ENCODE measurements around the gene REV3L.
A peak's percentile ranks its signal among the peaks of the same experiment; 100 is the strongest.
"Not testable (repeated sequence)": the region's sequence is repeated elsewhere in the genome, so short reads cannot be mapped to it uniquely, and the experiment has no call there.

REV3L gene

GRCh38 chr6:111482959-111483735 lies at the start of gene REV3L:
Gene REV3L (minus strand): TSS chr6:111483218. CDS start chr6:111482888, 330 bp downstream.
- peak; percentile 92 for DNase-seq

GRCh38 chr6:111531185-111531584 lies 48.2 kb upstream of the REV3L start:
- no peak for DNase-seq

DNA sequence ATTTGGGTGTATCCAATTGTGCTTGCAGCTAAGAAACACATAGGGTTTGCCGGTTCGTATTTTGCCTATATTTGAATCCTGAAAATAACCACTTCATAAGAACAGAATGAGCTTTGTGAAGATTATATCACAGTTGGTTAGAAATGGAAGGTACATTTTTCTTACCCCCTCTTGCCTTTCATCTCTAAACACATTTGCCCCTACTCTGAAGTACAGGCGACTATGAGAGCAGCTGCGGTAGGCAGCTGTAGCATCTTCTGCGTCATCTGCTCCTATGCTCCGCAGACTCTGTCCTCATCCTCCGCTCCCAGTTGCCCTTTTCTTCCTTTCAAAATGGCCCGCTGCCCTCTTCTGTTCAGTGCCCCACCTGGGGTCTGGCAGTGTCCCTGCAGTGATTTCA lies 47.6 kb upstream of the REV3L start:
- DNase-seq, result no peak

- no peak for DNase-seq
These were observed 47.2 kb upstream of the REV3L start for GRCh38 chr6:111530218-111530617.

DNA sequence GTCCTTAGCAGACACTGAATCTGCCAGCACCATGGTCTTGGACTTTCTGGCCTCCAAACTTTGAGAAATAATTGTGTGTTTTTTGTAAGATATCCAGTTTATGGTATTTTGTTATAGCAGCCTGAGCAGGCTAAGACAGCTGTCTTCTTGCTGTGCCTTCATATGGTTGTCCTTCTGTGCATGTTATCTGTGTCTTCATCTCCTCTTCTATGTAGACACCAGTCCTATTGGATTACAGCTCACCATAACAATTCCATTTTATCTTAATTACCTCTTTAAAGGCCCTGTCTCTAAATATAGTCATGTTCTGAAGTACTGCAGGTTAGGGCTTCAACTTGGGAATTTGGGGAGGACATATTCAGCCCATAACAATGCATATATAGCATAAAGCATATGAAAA lies 44.3 kb upstream of the REV3L start:
- no peak for DNase-seq

GRCh38 chr6:111524735-111525134 lies 41.7 kb upstream of the REV3L start:
- DNase-seq, result no peak

GRCh38 chr6:111524252-111524651 lies 41.2 kb upstream of the REV3L start:
- DNase-seq, result no peak

- DNase-seq, result no peak
These were observed 40.6 kb upstream of the REV3L start for GRCh38 chr6:111523484-111524167.

DNA sequence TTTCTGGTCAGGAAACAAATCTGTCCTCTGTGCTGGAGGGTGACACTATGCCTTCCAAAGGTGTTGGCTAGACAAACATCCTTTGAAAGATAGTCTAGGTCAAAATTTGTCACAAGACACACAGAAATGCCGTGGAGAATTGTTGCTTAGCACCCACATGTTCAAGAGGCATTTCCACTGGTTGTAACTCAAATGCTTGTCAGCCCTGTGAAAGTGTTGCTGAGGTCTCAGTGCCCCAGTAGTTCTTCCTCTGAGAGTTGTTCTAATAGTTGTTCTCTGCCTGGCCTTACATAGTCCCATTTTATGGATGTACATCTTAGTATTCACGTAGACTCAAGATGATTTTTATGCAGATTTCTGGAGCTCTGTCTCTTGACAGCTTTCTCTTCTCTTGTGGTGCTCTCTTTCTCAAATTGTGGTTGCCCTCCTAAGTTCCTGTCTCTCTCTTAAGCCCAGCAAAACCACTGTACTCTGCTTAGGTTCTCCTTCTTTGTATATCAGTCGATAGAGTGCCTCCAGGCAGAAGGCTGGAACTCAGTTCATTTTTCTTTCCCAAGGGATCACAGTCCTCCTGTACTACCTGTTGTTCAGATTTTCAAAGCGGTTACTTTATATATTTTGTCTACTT lies 39.5 kb upstream of the REV3L start:
- DNase-seq, result no peak

GRCh38 chr6:111521497-111522270 lies 38.7 kb upstream of the REV3L start:
- no peak for DNase-seq

DNA sequence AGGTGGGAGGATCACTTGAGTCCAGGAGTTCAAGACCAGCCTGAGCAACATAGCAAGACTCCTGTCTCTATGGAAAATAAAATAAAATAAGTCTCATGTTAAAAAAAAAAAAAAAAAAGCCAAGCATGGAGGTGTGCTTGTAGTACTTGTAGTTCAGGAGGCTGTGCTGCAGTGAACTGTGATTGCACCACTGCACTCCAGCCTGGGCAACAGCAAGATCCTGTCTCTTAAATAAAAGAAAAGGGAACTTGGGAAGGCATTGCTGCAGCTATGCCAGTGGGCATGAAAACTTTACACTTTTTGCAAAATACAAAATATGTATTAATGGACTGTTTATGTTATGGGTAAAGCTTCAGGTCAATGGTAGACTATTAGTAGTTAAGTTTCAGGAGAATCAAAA lies 37.5 kb upstream of the REV3L start:
- no peak for DNase-seq

DNA sequence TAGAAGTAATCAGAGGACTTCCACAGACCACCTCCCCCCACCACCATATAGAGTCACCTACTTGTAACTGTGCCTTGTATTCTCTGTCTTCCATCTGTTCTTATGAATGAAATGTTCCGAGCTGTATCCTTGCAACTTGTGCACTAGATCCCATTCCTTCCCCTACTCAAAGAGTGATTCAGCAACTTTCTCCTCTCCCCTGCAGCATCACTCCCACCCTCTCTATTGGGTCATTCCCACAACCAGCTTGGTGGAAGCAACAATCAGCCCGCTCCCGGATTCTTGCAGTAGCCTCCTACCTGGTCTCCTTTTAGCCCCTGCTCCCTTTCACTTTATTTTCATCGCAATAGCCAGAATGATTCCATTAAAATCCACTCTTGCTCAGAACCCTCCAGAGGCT lies 34.9 kb upstream of the REV3L start:
- no peak for DNase-seq

DNA sequence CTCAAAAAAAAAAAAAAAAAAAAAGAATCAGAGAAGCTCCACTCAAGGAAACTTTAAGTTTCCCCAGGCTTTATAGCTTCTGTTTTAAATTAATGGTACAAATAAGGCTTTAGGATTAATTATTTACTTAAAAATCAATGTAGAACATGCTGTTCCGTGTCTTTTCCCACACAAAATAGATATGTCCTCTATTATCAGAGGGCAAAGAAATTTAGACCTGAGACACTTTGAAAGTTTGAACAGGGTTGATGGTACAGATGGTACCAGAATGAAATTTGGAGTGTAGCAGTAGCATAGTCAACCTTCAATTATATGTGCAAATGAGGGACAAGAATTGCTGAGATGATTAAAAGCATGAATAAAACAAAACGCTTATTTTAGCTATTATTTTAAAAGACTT lies 32.2 kb upstream of the REV3L start:
- no peak for DNase-seq

GRCh38 chr6:111514531-111514930 lies 31.5 kb upstream of the REV3L start:
- not testable (repeated sequence) for DNase-seq

- not testable (repeated sequence) for DNase-seq
These were observed 24.2 kb upstream of the REV3L start for GRCh38 chr6:111507219-111507618.

DNA sequence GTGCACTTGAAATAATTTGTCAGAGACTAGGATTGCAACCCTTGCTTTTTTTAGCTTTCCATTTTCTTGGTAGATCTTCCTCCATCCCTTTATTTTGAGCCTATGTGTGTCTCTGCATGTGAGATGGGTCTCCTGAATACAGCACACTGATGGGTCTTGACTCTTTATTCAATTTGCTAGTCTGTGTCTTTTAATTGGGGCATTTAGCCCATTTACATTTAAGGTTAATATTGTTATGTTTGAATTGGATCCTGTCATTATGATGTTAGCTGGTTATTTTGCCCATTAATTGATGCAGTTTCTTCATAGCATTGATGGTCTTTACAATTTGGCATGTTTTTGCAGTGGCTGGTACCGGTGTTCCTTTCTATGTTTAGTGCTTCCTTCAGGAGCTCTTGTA lies 22.5 kb upstream of the REV3L start:
- not testable (repeated sequence) for DNase-seq

DNA sequence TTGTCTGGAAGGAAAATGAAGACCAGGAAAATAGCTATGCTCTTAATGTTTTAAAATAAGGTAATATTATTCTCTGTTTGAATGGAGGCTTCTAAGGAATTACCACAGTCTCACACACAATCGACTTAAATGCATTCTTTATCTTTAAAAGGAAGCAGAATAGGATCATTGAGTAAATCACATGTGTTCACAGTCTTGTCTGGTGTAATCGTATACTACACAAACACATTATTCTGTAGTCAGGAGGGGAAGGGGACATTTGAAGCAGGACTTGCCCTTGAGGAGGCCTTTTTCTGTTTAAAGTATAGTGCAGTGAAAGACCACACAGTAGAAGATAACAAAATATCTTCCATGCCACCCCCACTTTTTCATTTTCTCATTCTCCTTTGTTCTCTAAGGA lies 20.6 kb upstream of the REV3L start:
- DNase-seq, result no peak

DNA sequence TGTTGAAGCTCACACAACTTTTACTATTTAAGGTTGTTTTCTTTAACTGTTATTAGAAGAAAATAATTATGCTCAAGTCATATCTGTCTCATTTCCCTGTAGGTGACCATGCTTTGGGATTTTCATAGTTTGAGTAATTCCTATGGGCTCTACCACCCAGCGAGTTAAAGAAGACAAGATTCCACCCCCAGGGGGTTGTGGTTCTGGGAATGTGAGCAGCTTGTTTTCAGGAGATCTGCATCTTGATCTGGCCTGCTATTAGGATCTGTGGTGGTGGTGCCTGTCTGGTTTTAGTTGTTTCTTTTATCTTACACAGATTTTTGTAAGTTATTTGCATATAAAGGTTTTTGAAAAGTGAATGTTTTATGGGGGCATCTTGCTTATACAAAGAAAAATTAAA lies 20.2 kb upstream of the REV3L start:
- DNase-seq, result no peak

DNA sequence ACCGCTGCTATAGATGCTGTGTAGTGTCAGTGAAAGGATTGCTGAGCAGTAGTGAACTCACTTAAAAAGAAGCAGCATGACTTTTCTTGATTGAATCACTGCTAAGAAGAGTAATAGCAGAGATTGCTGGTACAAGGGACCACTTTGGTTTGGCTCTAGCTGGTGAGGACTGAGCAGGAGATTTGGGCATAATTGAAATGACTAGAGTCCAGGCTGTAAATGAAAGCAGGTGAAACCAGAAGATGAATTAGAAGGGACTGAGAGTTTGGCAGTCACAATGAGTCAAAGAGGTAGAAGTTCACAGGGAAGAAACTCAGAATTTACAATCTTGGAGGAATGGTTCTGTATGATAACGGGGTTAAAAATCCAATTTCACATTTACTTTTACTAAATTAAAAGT lies 19.1 kb upstream of the REV3L start:
- DNase-seq, result no peak

DNA sequence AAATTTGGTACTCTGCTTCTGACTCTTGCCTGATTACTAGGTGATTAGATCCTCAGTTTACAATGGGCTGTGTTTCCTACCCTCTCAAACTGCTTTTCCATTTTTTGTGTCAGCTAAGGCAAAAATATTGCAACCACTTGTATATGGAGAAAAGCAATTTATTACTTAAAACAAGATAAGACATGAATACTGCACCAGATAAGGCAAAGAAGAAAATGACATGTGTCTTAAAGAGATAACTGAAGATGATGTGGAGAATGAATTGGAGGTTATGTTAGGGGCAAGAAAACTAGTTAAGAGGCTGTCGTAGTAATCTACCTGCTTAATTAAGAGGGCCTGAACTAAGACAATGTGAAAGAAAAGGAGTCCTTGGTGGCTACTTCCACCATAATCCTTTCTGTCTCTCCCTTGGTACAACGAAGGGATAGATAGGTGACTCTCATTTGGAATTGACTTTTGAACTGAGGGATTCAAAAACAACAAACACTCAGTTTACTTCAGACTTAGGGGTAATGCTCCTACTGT lies 16.3 kb upstream of the REV3L start:
- no peak for DNase-seq

DNA sequence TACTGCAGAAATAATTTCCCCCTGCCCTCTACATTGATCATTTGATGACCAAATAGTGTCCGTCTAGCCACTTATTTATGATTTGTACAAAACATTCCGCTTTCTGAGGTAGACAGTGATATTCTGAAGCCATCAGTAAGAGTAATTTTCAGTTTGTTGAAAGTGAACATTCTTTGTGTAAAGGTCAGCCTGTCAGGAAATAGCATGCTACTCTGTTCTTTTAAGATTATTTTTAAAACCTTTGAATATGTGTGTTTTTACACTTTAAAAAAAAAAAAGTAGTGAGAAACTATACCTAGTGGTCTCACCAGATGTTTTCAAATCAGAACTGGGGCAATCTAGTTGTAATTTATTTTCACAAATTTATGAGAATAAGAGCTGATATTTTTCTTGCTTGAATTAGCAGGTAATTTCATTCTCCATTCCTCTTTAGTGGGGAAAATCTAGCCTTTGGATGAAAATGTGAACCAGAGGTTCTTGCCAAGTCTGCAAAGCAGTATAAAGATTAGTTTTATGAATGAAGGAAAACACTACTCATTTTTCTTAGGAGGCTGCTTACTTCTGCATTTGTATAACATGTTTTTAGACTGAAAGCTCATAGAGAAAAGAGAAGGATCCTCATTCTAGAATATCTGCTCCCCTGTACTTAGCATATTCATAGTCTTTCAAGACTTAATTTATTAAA lies 12.1 kb upstream of the REV3L start:
- DNase-seq, result no peak

DNA sequence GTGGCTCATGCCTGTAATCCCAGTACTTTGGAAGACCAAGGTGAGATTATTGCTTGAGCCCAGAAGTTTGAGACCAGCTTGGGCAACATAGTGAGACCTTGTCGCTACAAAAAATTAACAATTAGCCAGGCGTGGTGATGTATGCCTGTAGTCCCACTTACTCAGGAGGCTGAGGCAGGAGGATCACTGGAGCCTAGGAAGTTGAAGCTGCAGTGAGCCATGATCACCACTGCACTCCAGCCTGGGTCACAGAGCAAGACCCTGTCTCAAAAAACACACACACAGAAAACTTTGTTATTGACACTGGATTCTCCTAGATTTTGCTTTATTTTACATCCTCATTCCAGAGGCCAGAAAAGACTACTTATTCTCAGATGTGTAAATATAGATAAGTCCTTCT lies 9.5 kb upstream of the REV3L start:
- no peak for DNase-seq
